HFFc6 (cell line): Measurements from ENCODE around the gene KIAA0040. TPM values are rescaled to one million over a fixed set of nuclear protein-coding genes. Genes with fewer than 3 reads are reported as not detected.

Source experiments
- DNase-seq: peaks from one replicate; pipeline ENCODE4 v3.0.0-alpha.2; 2018
- H3K27ac Mint-ChIP-seq: 2 replicates; pipeline ENCODE4 v1.8.0; 2020; ENCODE audit warnings: mild to moderate bottlenecking, mixed read lengths
- H3K27me3 Mint-ChIP-seq: 2 replicates; pipeline ENCODE4 v1.8.0; 2021; ENCODE audit warnings: mild to moderate bottlenecking, moderate library complexity, mixed read lengths; ENCODE audit not compliant: insufficient read depth
- H3K36me3 Mint-ChIP-seq: 2 replicates; pipeline ENCODE4 v1.8.0; 2021; ENCODE audit warnings: low read depth, mixed read lengths
- H3K4me1 Mint-ChIP-seq: 2 replicates; pipeline ENCODE4 v1.8.0; 2020; ENCODE audit warnings: low read depth, mixed read lengths
- H3K4me3 Mint-ChIP-seq: 2 replicates; pipeline ENCODE4 v1.8.0; 2020; ENCODE audit warnings: mild to moderate bottlenecking, moderate library complexity, mixed read lengths
- H3K9me3 Mint-ChIP-seq: 2 replicates; pipeline ENCODE4 v1.8.0; 2020; ENCODE audit warnings: mild to moderate bottlenecking, mixed read lengths
- total RNA-seq, 6 experiments: library from RNA; stranded (reverse); fragmentation: NEBNext Ultra II Directional; extraction: Animal tissue kit (Norgen Biotek cat#: 25700); gene quantifications; 2 replicates in 1 of 6; 3 replicates in 5 of 6; pipeline ENCODE4 v1.2.3, GENCODE V29; 2021
- TF ChIP-seq, protein P1 (sequence below): fragments of 200-600 bp; sonication (generic); IDR thresholded peaks from 2 replicates; pipeline ENCODE4 v1.5.0; 2021; ENCODE audit warnings: antibody characterized with exemption, mild to moderate bottlenecking

The KIAA0040 gene
- total RNA-seq, 6 experiments from 2014 or later, result not detected

DNA sequence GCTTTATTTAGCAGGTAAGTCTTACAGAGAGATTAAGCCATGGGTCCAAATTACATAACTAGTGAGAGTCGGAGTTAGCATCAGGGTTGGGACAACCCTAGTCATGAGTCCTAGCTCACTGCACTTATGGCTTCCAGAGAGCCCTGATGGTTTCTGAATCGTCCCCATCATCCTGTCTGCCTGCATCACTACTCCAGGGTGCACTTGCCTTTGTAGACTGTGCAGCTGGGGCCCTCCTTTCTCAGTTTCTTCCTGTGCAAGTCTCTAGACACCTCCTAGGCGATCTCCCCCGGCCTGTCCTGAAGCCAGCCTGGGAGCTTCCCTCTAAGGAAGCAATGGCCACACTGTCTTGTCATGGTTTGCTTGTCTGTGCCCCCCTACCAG lies 37.1 kb downstream of the KIAA0040 start:
- Mint-ChIP-seq H3K27ac (no peak overlapping the region), H3K4me1 (peaks cover 12% of the 10 kb centered on the region), H3K4me3 (no peak overlapping the region), H3K36me3 (no peaks in the 10 kb centered on the region), H3K27me3 (peaks cover 10% of the 10 kb centered on the region), H3K9me3 (no peaks in the 10 kb centered on the region)
- TF ChIP-seq, protein P1, sequence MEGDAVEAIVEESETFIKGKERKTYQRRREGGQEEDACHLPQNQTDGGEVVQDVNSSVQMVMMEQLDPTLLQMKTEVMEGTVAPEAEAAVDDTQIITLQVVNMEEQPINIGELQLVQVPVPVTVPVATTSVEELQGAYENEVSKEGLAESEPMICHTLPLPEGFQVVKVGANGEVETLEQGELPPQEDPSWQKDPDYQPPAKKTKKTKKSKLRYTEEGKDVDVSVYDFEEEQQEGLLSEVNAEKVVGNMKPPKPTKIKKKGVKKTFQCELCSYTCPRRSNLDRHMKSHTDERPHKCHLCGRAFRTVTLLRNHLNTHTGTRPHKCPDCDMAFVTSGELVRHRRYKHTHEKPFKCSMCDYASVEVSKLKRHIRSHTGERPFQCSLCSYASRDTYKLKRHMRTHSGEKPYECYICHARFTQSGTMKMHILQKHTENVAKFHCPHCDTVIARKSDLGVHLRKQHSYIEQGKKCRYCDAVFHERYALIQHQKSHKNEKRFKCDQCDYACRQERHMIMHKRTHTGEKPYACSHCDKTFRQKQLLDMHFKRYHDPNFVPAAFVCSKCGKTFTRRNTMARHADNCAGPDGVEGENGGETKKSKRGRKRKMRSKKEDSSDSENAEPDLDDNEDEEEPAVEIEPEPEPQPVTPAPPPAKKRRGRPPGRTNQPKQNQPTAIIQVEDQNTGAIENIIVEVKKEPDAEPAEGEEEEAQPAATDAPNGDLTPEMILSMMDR, result no peak
- no peak for DNase-seq

GRCh38 chr1:175154629-175155472 lies 37.7 kb downstream of the KIAA0040 start:
- H3K4me3 Mint-ChIP-seq, result no peak overlapping the region
- no peaks in the 10 kb centered on the region for H3K9me3 Mint-ChIP-seq
- H3K27ac Mint-ChIP-seq, result no peak overlapping the region
- TF ChIP-seq, protein P1, result peak; percentile 96
- H3K4me1 Mint-ChIP-seq, result peaks cover 15% of the 10 kb centered on the region
- H3K36me3 Mint-ChIP-seq, result no peaks in the 10 kb centered on the region
- H3K27me3 Mint-ChIP-seq, result peaks cover 10% of the 10 kb centered on the region
- peak; percentile 15 for DNase-seq

DNA sequence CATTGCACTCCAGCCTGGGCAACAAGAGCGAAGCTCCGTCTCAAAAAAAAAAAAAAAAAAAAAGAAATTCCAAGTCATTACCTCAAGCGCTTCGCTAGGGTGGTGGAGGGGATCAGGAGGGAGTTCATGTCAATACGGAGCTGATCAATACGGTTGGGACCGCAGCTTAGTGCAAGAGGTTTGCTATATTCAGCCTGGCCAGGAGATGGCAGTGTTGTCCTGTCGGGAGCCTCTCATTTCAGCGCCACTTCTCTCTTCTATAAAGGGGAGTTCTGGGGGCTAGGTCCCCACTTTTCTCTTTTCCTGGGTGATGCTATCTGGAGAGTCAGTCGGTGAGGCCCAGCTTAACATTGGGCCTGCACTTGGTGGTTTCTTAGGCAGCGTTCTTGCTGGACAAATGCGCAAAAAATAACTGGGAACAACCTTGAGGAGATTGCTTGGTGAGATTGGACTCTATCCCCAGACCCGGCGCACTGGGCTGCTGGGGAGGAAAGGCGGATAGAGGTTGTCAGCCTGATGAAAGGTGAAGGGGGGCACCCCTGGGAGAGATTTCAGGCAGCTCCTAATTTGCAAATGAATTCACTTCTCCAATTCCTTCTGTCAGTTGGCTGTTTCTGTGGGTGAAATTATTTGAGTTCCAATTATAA lies 40.4 kb downstream of the KIAA0040 start:
- peaks cover 7% of the 10 kb centered on the region for H3K4me1 Mint-ChIP-seq
- H3K27me3 Mint-ChIP-seq, result peaks cover 15% of the 10 kb centered on the region
- no peaks in the 10 kb centered on the region for H3K9me3 Mint-ChIP-seq
- no peaks in the 10 kb centered on the region for H3K36me3 Mint-ChIP-seq
- H3K4me3 Mint-ChIP-seq, result no peak overlapping the region
- H3K27ac Mint-ChIP-seq, result no peak overlapping the region
- TF ChIP-seq, protein P1, result peak; percentile 90
- peak; percentile 21 for DNase-seq

- Mint-ChIP-seq H3K27me3 (peaks cover 18% of the 10 kb centered on the region), H3K9me3 (no peaks in the 10 kb centered on the region), H3K4me3 (no peak overlapping the region), H3K27ac (no peak overlapping the region), H3K36me3 (no peaks in the 10 kb centered on the region), H3K4me1 (peaks cover 12% of the 10 kb centered on the region)
- TF ChIP-seq, protein P1, result no peak
- peak; percentile 22 for DNase-seq
Observed at GRCh38 chr1:175150596-175151319, 41.8 kb downstream of the KIAA0040 start.

GRCh38 chr1:175148068-175148467 lies 44.5 kb downstream of the KIAA0040 start:
- peaks cover 24% of the 10 kb centered on the region for H3K27me3 Mint-ChIP-seq
- TF ChIP-seq, protein P1, result no peak
- no peak overlapping the region for H3K27ac Mint-ChIP-seq
- no peak overlapping the region for H3K4me3 Mint-ChIP-seq
- H3K4me1 Mint-ChIP-seq, result peaks cover 12% of the 10 kb centered on the region
- DNase-seq, result no peak
- H3K36me3 Mint-ChIP-seq, result no peaks in the 10 kb centered on the region
- H3K9me3 Mint-ChIP-seq, result no peaks in the 10 kb centered on the region
